Measurements from ENCODE around the gene PON2. TPM values are rescaled to one million over a fixed set of nuclear protein-coding genes. Genes with fewer than 3 reads are reported as not detected.

Gene PON2
- total and polyA plus RNA-seq, 2 of the 13 experiments (the other 11 are each of a cell fraction or from before 2014, with no cell fraction given) = 202 to 217 TPM

GRCh38 chr7:95441042-95441823, 6.4 kb upstream of the PON2 start (continued):
- TF ChIP-seq ZNF710 (CRISPR knock-in tag; IDR thresholded peaks at IDR 0.05; ENCODE audit: borderline replicate concordance) (no peak), ZNF720 (CRISPR knock-in tag; IDR thresholded peaks at IDR 0.05) (no peak), ZKSCAN8 (CRISPR knock-in tag; IDR thresholded peaks at IDR 0.05; ENCODE audit: borderline replicate concordance) (peak; percentile 63), HNF1A (IDR thresholded peaks at IDR 0.05; ENCODE audit: low read depth) (peak; percentile 97), HNF1A (CRISPR knock-in tag; IDR thresholded peaks at IDR 0.05; ENCODE audit: borderline replicate concordance) (peak; percentile 96), ZNF576 (CRISPR knock-in tag; IDR thresholded peaks at IDR 0.05) (no peak), RBFOX2 (IDR thresholded peaks at IDR 0.05; ENCODE audit: low read depth, low read length) (peak; percentile 51; the same call in 1 of the 2 replicates), NCOA1 (CRISPR knock-in tag; IDR thresholded peaks at IDR 0.05) (no peak), THAP7 (CRISPR knock-in tag; IDR thresholded peaks at IDR 0.05) (no peak), ZNF83 (CRISPR knock-in tag; IDR thresholded peaks at IDR 0.05; ENCODE audit: borderline replicate concordance) (no peak), KLF16 (CRISPR knock-in tag; IDR thresholded peaks at IDR 0.05) (0 out of 4 replicates have a peak, but pooled peaks of 1 of the 2 experiments have one; percentile 14), ESRRA (CRISPR knock-in tag; IDR thresholded peaks at IDR 0.05; ENCODE audit: low read depth) (no peak), HDAC2 (CRISPR knock-in tag; IDR thresholded peaks at IDR 0.05) (peak; percentile 58), ZNF205 (CRISPR knock-in tag; IDR thresholded peaks at IDR 0.05) (0 out of 2 replicates have a peak, but pooled peaks have one; percentile 6), ZNF503 (CRISPR knock-in tag; IDR thresholded peaks at IDR 0.05) (no peak)

All from HepG2 (cell line).